Activated CD4-positive, alpha-beta T cell treated with anti-CD3 and anti-CD28 coated beads, Interleukin-2, amount 50 U/mL, for 16 hours (primary cell): ENCODE measurements around the gene RSBN1L.
A peak's percentile ranks its signal among the peaks of the same experiment; 100 is the strongest.
"Not testable (repeated sequence)": the region's sequence is repeated elsewhere in the genome, so short reads cannot be mapped to it uniquely, and the experiment has no call there.

Experiments
- DNase-seq: peaks from one replicate; pipeline ENCODE4 v3.0.0-alpha.2; 2020

The RSBN1L gene

GRCh38 chr7:77690289-77690688 is 6.0 kb upstream of the RSBN1L start:
- no peak for DNase-seq

DNA sequence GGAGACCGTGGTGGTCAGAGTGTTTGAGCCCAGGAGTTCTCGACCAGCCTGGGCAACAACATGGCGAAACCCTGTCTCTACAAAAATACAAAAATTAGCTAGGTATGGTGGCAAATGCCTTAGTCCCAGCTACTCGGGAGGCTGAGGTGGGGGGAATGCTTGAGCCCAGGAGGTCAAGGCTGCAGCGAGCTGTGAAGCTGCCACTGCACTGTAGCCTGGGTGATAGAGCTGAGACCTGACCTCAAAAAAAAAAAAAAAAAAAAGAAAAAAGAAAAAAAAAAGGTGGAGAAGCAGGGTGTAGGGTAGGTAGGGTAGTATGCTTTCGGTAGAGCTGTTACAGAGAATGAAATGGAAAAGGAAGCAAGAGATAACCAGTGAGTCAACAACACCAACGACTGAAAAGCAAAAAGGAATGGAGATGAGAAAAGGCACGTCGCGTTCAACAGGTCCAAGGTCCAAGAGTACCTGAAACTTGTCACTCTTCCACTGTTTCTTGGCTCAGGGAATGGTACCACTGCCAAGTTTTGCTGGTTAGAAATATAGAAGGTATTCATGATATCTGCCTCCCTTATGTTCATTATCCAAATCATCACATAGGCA is 4.3 kb upstream of the RSBN1L start:
- DNase-seq, result no peak

- no peak for DNase-seq
Observed at GRCh38 chr7:77693830-77694583, 2.3 kb upstream of the RSBN1L start.

GRCh38 chr7:77696643-77697534 is 630 bp downstream of the RSBN1L start:
- DNase-seq, result peak; percentile 55

GRCh38 chr7:77697535-77697831 is 1.2 kb downstream of the RSBN1L start:
- no peak for DNase-seq

- DNase-seq, result no peak
Observed at GRCh38 chr7:77698042-77698625, 1.9 kb downstream of the RSBN1L start.

GRCh38 chr7:77699056-77699455 is 2.8 kb downstream of the RSBN1L start:
- DNase-seq, result peak; percentile 39

GRCh38 chr7:77702513-77702912 is 6.3 kb downstream of the RSBN1L start:
- DNase-seq, result no peak

- no peak for DNase-seq
Observed at GRCh38 chr7:77702968-77703472, 6.8 kb downstream of the RSBN1L start.

- DNase-seq, result not testable (repeated sequence)
Observed at GRCh38 chr7:77703669-77704068, 7.4 kb downstream of the RSBN1L start.

DNA sequence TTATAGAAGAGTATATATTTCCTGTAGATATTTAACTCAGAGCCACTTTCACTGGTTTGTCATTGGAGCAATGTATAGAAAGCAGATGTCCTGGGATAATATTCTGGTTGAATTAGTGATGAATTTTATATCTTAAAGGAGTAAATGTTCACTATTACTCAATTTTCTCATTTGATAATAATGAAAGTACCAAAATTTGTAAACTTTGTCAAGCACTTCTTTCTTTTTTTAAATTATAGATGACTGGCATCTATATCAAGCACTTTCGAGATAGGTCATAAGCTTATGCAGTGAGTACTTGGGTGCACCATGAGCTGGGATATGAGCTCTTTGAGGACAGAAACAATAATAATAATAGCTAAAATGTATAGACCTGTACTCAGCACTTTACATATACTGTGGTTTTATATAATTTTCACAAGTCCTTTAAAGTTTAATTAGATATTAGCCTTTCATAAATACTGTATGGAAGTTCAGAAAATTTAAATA is 11.3 kb downstream of the RSBN1L start:
- DNase-seq, result no peak

DNA sequence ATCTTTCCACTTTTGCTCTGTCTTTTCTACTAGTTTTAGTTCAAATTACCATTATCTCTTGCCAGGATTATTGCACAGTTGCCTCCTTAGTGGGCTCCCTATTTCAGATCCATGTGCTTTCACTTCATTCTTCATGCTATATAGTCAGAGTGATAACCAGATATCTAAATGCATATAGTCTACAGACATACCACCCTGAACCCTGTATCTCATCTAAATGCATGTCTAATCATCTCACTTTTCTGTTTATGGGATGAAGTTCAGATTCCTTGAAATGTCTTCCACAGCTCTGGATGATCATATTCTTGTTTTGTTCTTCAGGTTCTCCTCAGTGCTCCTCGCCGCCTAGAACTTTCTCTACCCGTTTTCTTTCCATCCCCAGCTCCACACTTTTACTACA is 13.8 kb downstream of the RSBN1L start:
- no peak for DNase-seq

DNA sequence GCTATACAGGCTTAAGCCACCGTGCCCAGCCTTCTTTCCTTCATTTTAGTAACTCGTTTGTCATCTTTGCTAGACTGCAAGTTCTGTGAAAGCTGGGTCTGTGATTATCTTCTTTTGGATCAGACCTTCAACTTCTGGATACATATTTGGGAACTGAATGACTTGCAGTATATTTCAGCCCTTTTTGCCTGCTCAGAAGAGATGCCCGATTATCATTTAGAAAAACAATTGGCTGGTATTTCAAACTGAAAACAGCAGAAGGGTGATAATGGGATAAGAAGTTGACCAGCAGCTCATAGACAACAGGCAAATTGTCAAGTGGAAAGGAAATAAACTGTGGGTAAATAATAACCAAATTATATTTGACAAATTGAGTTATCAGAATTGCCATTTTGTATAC is 14.6 kb downstream of the RSBN1L start:
- no peak for DNase-seq

DNA sequence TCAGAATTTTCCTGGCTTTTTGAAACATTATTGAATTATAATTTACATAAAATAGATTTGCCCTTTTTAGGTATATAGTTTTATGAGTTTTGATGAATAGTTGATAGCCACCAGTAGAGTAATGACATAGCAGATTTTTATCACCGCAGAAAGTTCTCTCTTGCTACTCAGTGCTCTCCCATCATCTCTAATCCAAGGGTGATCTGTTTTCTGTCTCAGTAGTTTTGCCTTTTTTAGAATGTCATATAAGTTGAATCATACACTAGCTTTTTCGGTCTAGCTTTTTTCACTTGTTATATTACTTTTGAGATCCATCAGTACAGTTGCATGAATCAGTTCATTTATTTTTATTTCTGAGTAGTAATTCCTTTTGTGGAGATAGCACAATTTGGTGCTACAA is 17.9 kb downstream of the RSBN1L start:
- no peak for DNase-seq

DNA sequence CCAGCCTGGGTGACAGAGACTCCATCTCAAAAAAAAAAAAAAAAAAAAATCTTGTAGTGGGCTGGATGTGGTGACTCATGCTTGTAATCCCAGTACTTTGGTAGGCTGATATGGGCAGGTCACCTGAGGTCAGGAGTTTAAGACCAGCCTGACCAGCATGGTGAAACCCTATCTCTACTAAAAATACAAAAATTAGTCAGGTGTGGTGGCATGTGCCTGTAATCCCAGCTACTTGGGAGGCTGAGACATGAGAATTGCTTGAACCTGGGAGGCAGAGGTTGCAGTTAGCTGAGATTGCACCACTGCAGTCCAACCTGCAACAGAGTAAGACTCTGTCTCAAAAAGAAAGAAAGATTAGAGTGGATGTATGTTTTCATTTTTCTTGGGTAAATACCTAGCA is 18.7 kb downstream of the RSBN1L start:
- DNase-seq, result not testable (repeated sequence)

DNA sequence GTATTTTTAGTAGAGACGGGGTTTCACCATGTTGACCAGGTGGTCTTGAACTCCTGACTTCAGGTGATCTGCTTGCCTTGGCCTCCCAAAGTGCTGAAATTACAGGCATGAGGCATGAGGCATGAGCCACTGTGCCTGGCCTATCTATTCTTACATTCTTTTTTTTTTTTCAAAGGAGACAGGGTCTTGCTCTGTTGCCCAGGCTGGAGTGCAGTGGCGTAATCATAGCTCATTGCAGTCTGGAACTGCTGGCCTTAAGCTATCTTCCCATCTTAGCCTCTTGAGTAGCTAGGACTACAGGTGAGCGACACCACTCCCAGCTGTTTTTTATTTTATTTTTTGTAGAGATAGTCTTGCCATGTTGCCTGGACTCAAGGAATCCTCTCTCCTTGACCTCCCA is 20.5 kb downstream of the RSBN1L start:
- no peak for DNase-seq

DNA sequence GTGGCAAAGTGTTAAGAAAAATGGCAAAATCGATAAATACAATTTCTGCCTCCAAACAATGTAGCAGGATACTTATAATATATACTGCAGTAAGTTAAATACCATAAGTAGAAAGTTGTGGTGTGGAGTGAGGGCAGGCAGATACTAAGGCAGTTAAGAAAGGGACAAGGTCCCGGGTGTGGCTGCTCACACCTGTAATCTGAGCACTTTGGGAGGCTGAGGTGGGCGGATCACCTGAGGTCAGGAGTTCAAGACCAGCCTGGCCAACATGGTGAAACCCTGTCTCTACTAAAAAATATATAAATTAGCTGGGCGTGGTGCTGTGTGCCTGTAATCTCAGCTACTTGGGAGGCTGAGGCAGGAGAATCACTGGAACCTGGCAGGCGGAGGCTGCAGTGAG is 21.3 kb downstream of the RSBN1L start:
- DNase-seq, result not testable (repeated sequence)

DNA sequence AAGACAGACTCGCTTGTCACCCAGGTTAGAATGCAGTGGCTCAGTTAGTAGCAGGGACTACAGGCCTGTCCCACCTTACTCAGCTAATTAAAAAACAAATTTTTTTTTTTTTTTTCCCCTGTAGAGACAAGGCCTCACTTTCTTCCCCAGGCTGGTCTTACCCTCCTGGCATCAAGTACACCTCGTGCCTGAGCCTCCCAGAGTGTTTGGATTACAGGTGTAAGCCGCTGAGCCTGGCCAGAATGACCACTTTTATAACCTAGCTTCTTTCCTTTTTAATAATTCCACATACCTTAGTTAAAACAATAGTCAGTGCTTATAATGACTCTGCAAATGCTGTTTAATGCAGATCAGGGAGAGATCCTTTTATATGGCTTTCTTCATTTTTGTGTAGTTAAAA is 31.3 kb downstream of the RSBN1L start:
- no peak for DNase-seq

DNA sequence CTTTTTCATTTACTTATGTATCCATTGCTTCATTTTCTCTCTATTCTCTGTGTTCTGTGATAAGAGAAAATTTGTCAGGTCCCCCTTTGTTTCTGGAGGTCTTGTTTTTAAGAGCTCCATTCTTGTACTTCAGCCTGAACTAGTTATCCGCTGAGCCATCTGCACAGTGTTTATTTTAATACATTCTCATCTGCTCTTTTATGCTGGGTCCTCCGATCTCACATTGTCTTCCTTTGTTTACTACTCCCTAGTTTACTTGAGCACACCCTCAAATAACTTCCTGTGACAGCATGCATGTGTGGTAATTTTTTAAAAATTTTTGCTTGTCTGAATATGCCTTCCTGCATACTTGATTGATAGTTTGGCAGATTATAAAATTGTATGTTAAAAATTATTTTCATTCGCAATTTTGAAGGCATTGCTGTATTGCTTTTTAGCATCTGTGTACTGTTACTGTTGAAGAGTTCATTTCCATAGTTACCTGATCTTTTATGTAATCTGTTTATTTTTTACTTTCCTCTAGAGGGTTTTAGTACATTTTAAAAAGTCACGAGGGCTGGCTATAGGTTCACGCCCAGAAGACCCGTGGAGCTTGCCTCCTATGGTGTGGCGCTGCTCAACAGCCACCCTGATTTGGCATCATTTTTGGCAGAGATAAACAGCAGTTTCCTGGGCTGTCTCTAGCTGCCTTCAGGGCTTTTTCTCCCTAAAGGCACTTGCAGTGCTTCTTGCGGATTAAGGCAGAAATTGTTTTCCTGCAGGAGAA is 31.9 kb downstream of the RSBN1L start:
- no peak for DNase-seq

DNA sequence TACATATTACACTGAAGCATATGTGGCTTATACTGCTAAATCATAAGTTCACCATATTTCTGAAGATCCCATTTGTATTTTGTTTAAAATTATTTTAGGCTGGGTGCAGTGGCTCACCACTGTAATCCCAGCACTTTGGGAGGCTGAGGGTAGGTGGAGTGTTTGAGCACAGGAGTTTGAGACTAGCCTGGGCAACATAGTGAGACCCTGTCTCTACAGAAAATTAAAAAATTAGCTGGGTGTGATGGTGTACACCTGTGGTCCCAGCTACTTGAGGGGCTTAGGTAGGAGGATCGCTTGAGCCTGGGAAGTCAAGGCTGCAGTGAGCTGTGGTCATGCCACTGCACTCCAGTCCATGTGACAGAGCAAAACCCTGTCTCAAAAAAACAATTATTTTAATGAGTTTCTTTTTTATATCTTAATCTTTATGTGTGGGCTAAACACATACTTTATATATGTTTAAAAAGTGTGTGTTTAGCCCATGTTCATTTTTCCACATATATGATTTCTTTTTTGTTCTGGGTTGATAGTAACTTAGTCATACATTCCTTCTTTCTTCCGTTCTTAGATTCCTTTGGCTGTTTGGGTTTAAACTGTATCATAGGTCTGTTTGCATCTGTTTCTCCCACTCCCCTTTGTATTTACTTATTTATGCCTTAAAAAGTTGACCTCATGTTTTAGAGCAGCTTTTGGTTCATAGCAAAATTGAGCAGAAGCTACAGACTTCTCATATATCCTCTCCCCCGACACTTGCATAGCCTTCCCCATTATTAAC is 33.5 kb downstream of the RSBN1L start:
- no peak for DNase-seq

- DNase-seq, result no peak
Observed at GRCh38 chr7:77731716-77732115, 35.5 kb downstream of the RSBN1L start.
